Stimulated activated naive CD8-positive, alpha-beta T cell treated with anti-CD3 and anti-CD28 coated beads, Interleukin-15, amount 100 ng/mL, for 72 hours (primary cell): ENCODE data around the gene HOXD13.
A peak's percentile ranks its signal among the peaks of the same experiment; 100 is the strongest.

Source experiments
- ATAC-seq: fragments of 150-1000 bp; cut with Tn5 transposase; 2 replicates; pipeline ENCODE4 v1.10.0; 2021; ENCODE audit warnings: mild to moderate bottlenecking, moderate library complexity
- DNase-seq, 2 donors: peaks; one replicate each; pipeline ENCODE4 v3.0.0; 2021 to 2022
- H3K27ac Mint-ChIP-seq, 2 donors: one replicate each; pipeline ENCODE4 v1.8.0; 2022; ENCODE audit warnings: mild to moderate bottlenecking in 2 of 2, mixed read lengths in 2 of 2, moderate library complexity in 2 of 2
- H3K27me3 Mint-ChIP-seq: one replicate; pipeline ENCODE4 v1.8.0; 2022; ENCODE audit warnings: mixed read lengths
- H3K4me1 Mint-ChIP-seq: one replicate; pipeline ENCODE4 v1.8.0; 2022; ENCODE audit warnings: mild to moderate bottlenecking, mixed read lengths
- H3K4me3 Mint-ChIP-seq, 2 donors: one replicate each; pipeline ENCODE4 v1.8.0; 2022; ENCODE audit warnings: mild to moderate bottlenecking in 2 of 2, mixed read lengths in 2 of 2, moderate library complexity in 1 of 2
- H3K9me3 Mint-ChIP-seq, 2 donors: one replicate each; pipeline ENCODE4 v1.8.0; 2022; ENCODE audit warnings: mixed read lengths in 2 of 2

HOXD13 gene

GRCh38 chr2:176087330-176088047 is 5.0 kb upstream of the HOXD13 start:
- no peak overlapping the region for H3K27ac Mint-ChIP-seq
- H3K4me1 Mint-ChIP-seq, result peaks cover 30% of the 10 kb centered on the region
- H3K27me3 Mint-ChIP-seq, result peaks cover 100% of the 10 kb centered on the region
- ATAC-seq, result no peak
- H3K4me3 Mint-ChIP-seq, result peak overlapping the region in 1 of 2 donors; percentile 68
- H3K9me3 Mint-ChIP-seq, result peaks cover 8 to 24% of the 10 kb centered on the region in 2 donors
- no peak for DNase-seq

GRCh38 chr2:176088048-176088936 is 4.2 kb upstream of the HOXD13 start:
- H3K4me3 Mint-ChIP-seq, result peak overlapping the region; percentile 68
- no peak overlapping the region for H3K27ac Mint-ChIP-seq
- H3K4me1 Mint-ChIP-seq, result peaks cover 26% of the 10 kb centered on the region
- H3K9me3 Mint-ChIP-seq, result peaks cover 8 to 18% of the 10 kb centered on the region in 2 donors
- ATAC-seq, result no peak
- DNase-seq, result no peak
- peaks cover 99% of the 10 kb centered on the region for H3K27me3 Mint-ChIP-seq

- peaks cover 33% of the 10 kb centered on the region for H3K4me1 Mint-ChIP-seq
- DNase-seq (no peak), ATAC-seq (no peak)
- H3K27ac Mint-ChIP-seq, result no peak overlapping the region
- H3K27me3 Mint-ChIP-seq, result peaks cover 99% of the 10 kb centered on the region
- H3K4me3 Mint-ChIP-seq, result no peak overlapping the region
- H3K9me3 Mint-ChIP-seq, result peaks cover 0 to 12% of the 10 kb centered on the region in 2 donors
These were observed 3.3 kb upstream of the HOXD13 start for GRCh38 chr2:176088937-176089842.

GRCh38 chr2:176089843-176090395 is 2.6 kb upstream of the HOXD13 start:
- Mint-ChIP-seq H3K27me3 (peaks cover 99% of the 10 kb centered on the region), H3K4me3 (no peak overlapping the region), H3K27ac (peak overlapping the region in 1 of 2 donors; percentile 8), H3K9me3 (peaks cover 0 to 9% of the 10 kb centered on the region in 2 donors), H3K4me1 (peaks cover 30% of the 10 kb centered on the region)
- ATAC-seq, result no peak
- DNase-seq, result no peak

GRCh38 chr2:176090862-176091261 is 1.7 kb upstream of the HOXD13 start:
- Mint-ChIP-seq H3K27ac (no peak overlapping the region), H3K27me3 (peaks cover 99% of the 10 kb centered on the region), H3K9me3 (peaks cover 0 to 9% of the 10 kb centered on the region in 2 donors), H3K4me3 (no peak overlapping the region), H3K4me1 (peaks cover 26% of the 10 kb centered on the region)
- ATAC-seq (no peak), DNase-seq (no peak)

- DNase-seq (no peak), ATAC-seq (no peak)
- Mint-ChIP-seq H3K27me3 (peaks cover 99% of the 10 kb centered on the region), H3K9me3 (peaks cover 0 to 9% of the 10 kb centered on the region in 2 donors), H3K4me1 (peaks cover 29% of the 10 kb centered on the region), H3K27ac (peak overlapping the region in 1 of 2 donors; percentile 75), H3K4me3 (peak overlapping the region; percentile 52 to 68)
These were observed 927 bp upstream of the HOXD13 start for GRCh38 chr2:176091329-176092258.

GRCh38 chr2:176093145-176093897 is 800 bp downstream of the HOXD13 start:
- ATAC-seq (no peak), DNase-seq (no peak)
- Mint-ChIP-seq H3K9me3 (no peaks in the 10 kb centered on the region), H3K4me1 (peaks cover 41% of the 10 kb centered on the region), H3K27ac (no peak overlapping the region), H3K4me3 (peak overlapping the region; percentile 26 to 77), H3K27me3 (peaks cover 99% of the 10 kb centered on the region)

GRCh38 chr2:176093898-176094249 is 1.4 kb downstream of the HOXD13 start:
- no peaks in the 10 kb centered on the region for H3K9me3 Mint-ChIP-seq
- no peak for DNase-seq
- H3K27me3 Mint-ChIP-seq, result peaks cover 99% of the 10 kb centered on the region
- peak overlapping the region in 1 of 2 donors; percentile 47 for H3K4me3 Mint-ChIP-seq
- peaks cover 43% of the 10 kb centered on the region for H3K4me1 Mint-ChIP-seq
- no peak overlapping the region for H3K27ac Mint-ChIP-seq
- ATAC-seq, result no peak

GRCh38 chr2:176094349-176094748 is 1.8 kb downstream of the HOXD13 start:
- DNase-seq (no peak), ATAC-seq (no peak)
- H3K4me3 Mint-ChIP-seq, result no peak overlapping the region
- no peaks in the 10 kb centered on the region for H3K9me3 Mint-ChIP-seq
- peaks cover 45% of the 10 kb centered on the region for H3K4me1 Mint-ChIP-seq
- H3K27me3 Mint-ChIP-seq, result peaks cover 99% of the 10 kb centered on the region
- H3K27ac Mint-ChIP-seq, result no peak overlapping the region

GRCh38 chr2:176095421-176095820 is 2.9 kb downstream of the HOXD13 start:
- Mint-ChIP-seq H3K4me1 (peaks cover 50% of the 10 kb centered on the region), H3K27ac (no peak overlapping the region), H3K4me3 (no peak overlapping the region), H3K27me3 (peaks cover 99% of the 10 kb centered on the region), H3K9me3 (no peaks in the 10 kb centered on the region)
- ATAC-seq (no peak), DNase-seq (no peak)

- H3K9me3 Mint-ChIP-seq, result no peaks in the 10 kb centered on the region
- ATAC-seq, result no peak
- peaks cover 99% of the 10 kb centered on the region for H3K27me3 Mint-ChIP-seq
- peaks cover 50% of the 10 kb centered on the region for H3K4me1 Mint-ChIP-seq
- DNase-seq, result no peak
- no peak overlapping the region for H3K27ac Mint-ChIP-seq
- H3K4me3 Mint-ChIP-seq, result peak overlapping the region; percentile 70 to 80
These were observed 3.9 kb downstream of the HOXD13 start for GRCh38 chr2:176096243-176096985.

- ATAC-seq (peak; percentile 86), DNase-seq (peak; percentile 65 to 71)
- Mint-ChIP-seq H3K9me3 (no peaks in the 10 kb centered on the region), H3K27me3 (peaks cover 99% of the 10 kb centered on the region), H3K27ac (no peak overlapping the region), H3K4me3 (peak overlapping the region; percentile 70 to 80), H3K4me1 (peaks cover 44% of the 10 kb centered on the region)
These were observed 4.7 kb downstream of the HOXD13 start for GRCh38 chr2:176096986-176097819.
